ENCODE data around the gene ADAMTSL3. TPM values are rescaled to one million over a fixed set of nuclear protein-coding genes. Genes with fewer than 3 reads are reported as not detected.

ADAMTSL3 gene
- polyA plus RNA-seq, 1 donor from 2014 or later: 0.51 TPM

DNA sequence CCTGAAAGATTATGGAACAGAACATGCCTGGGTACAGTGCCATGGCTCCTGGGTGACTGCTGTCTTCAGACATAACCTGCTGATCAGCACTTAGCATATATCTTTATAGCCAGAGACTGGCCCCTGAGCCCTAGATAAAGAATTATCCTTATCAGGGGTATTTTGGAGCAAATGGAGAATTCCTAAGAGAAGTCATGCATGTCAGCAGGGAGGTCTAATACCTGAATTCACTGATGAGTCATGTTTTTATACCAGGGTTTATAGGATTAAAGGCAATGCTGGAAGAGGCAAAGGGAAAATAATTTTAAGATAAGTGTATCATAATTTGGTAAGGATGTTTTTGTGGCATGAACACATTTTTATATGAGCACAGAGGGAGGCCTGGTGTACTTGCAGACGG, 159.8 kb downstream of the ADAMTSL3 start:
- H3K4me3 ChIP-seq (ENCODE audit: low read length): no peak overlapping the region
- H3K27me3 ChIP-seq (ENCODE audit: insufficient read depth, low read depth, low read length): no peaks in the 10 kb centered on the region
- no peaks in the 10 kb centered on the region for H3K9me2 ChIP-seq (ENCODE audit: insufficient read depth, low read length)

DNA sequence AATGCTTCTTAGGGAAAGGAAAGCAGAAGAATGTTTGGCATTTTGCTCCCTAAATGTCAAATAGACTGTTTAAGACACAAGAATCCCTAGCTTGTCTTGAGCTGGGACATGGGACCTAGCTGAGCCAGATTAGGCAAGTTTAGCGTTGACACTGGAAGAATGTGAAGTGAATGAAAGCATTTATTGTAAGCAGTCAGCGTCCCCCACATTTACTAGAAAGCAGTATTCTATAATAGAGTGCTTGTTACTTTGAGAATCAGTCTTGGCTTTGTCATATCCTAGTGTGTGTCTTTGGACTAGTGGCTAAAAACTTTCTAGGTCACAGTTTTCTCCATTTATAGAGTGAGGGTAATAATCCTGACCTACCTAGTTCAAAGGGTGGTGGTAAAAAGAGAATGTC, 161.6 kb downstream of the ADAMTSL3 start:
- no peak overlapping the region for H3K27ac ChIP-seq (ENCODE audit: low read length)
- no peaks in the 10 kb centered on the region for H3K9me3 ChIP-seq (ENCODE audit: low read length)
- no peaks in the 10 kb centered on the region for H3K9me2 ChIP-seq (ENCODE audit: insufficient read depth, low read length)
- H3K36me3 ChIP-seq (ENCODE audit: insufficient read depth, low read length): no peaks in the 10 kb centered on the region
- H3K79me2 ChIP-seq (replicated peaks; ENCODE audit: insufficient read depth, low read length): no peaks in the 10 kb centered on the region
- no peak for TF ChIP-seq EP300 (conservative IDR thresholded peaks at IDR 0.05; ENCODE audit: poor library complexity, severe bottlenecking)
- no peak for TF ChIP-seq MXI1 (conservative IDR thresholded peaks at IDR 0.05; ENCODE audit: poor library complexity, severe bottlenecking)
- TF ChIP-seq, protein P1, sequence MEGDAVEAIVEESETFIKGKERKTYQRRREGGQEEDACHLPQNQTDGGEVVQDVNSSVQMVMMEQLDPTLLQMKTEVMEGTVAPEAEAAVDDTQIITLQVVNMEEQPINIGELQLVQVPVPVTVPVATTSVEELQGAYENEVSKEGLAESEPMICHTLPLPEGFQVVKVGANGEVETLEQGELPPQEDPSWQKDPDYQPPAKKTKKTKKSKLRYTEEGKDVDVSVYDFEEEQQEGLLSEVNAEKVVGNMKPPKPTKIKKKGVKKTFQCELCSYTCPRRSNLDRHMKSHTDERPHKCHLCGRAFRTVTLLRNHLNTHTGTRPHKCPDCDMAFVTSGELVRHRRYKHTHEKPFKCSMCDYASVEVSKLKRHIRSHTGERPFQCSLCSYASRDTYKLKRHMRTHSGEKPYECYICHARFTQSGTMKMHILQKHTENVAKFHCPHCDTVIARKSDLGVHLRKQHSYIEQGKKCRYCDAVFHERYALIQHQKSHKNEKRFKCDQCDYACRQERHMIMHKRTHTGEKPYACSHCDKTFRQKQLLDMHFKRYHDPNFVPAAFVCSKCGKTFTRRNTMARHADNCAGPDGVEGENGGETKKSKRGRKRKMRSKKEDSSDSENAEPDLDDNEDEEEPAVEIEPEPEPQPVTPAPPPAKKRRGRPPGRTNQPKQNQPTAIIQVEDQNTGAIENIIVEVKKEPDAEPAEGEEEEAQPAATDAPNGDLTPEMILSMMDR (IDR thresholded peaks at IDR 0.05; ENCODE audit: poor library complexity, severe bottlenecking): no peak
- TF ChIP-seq, protein P2, sequence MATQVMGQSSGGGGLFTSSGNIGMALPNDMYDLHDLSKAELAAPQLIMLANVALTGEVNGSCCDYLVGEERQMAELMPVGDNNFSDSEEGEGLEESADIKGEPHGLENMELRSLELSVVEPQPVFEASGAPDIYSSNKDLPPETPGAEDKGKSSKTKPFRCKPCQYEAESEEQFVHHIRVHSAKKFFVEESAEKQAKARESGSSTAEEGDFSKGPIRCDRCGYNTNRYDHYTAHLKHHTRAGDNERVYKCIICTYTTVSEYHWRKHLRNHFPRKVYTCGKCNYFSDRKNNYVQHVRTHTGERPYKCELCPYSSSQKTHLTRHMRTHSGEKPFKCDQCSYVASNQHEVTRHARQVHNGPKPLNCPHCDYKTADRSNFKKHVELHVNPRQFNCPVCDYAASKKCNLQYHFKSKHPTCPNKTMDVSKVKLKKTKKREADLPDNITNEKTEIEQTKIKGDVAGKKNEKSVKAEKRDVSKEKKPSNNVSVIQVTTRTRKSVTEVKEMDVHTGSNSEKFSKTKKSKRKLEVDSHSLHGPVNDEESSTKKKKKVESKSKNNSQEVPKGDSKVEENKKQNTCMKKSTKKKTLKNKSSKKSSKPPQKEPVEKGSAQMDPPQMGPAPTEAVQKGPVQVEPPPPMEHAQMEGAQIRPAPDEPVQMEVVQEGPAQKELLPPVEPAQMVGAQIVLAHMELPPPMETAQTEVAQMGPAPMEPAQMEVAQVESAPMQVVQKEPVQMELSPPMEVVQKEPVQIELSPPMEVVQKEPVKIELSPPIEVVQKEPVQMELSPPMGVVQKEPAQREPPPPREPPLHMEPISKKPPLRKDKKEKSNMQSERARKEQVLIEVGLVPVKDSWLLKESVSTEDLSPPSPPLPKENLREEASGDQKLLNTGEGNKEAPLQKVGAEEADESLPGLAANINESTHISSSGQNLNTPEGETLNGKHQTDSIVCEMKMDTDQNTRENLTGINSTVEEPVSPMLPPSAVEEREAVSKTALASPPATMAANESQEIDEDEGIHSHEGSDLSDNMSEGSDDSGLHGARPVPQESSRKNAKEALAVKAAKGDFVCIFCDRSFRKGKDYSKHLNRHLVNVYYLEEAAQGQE (IDR thresholded peaks at IDR 0.05; ENCODE audit: borderline replicate concordance): no peak
- TF ChIP-seq EZH2 (IDR thresholded peaks at IDR 0.05; ENCODE audit: borderline replicate concordance, insufficient read depth, low read length, poor library complexity, severe bottlenecking): no peak
- TF ChIP-seq RAD21 (conservative IDR thresholded peaks at IDR 0.05): no peak
- TF ChIP-seq TAF1 (IDR thresholded peaks at IDR 0.05; ENCODE audit: low read depth): no peak
- TF ChIP-seq SMC3 (conservative IDR thresholded peaks at IDR 0.05; ENCODE audit: poor library complexity): no peak
- no peak for TF ChIP-seq POLR2AphosphoS5 (IDR thresholded peaks at IDR 0.05)
- H4K20me1 ChIP-seq (ENCODE audit: insufficient read depth): no peaks in the 10 kb centered on the region
- H3F3A ChIP-seq (ENCODE audit: insufficient read depth, low read length, poor library complexity, severe bottlenecking): no peaks in the 10 kb centered on the region
- no peak overlapping the region for H3K4me2 ChIP-seq (ENCODE audit: low read length)
- H3K9ac ChIP-seq (ENCODE audit: low read length): no peak overlapping the region
- H2AFZ ChIP-seq (ENCODE audit: low read depth, low read length): no peak overlapping the region
- no peaks in the 10 kb centered on the region for H3K27me3 ChIP-seq (ENCODE audit: insufficient read depth, low read depth, low read length)
- no peak overlapping the region for H3K4me3 ChIP-seq (ENCODE audit: low read length)

More for the DNA sequence above, 159.8 kb downstream of the ADAMTSL3 start:
- Histone ChIP-seq H3K36me3 (ENCODE audit: insufficient read depth, low read length) (no peaks in the 10 kb centered on the region), H3K9me3 (ENCODE audit: low read length) (no peaks in the 10 kb centered on the region), H3K4me2 (ENCODE audit: low read length) (no peak overlapping the region), H3F3A (ENCODE audit: insufficient read depth, low read length, poor library complexity, severe bottlenecking) (no peaks in the 10 kb centered on the region), H3K9ac (ENCODE audit: low read length) (no peak overlapping the region), H3K27ac (ENCODE audit: low read length) (no peak overlapping the region), H4K20me1 (ENCODE audit: insufficient read depth) (no peaks in the 10 kb centered on the region), H2AFZ (ENCODE audit: low read depth, low read length) (no peak overlapping the region), H3K79me2 (replicated peaks; ENCODE audit: insufficient read depth, low read length) (no peaks in the 10 kb centered on the region)
- TF ChIP-seq, protein P2 (IDR thresholded peaks at IDR 0.05; ENCODE audit: borderline replicate concordance): no peak
- no peak for TF ChIP-seq POLR2AphosphoS5 (IDR thresholded peaks at IDR 0.05)
- no peak for TF ChIP-seq RAD21 (conservative IDR thresholded peaks at IDR 0.05)
- TF ChIP-seq EZH2 (IDR thresholded peaks at IDR 0.05; ENCODE audit: borderline replicate concordance, insufficient read depth, low read length, poor library complexity, severe bottlenecking): no peak
- TF ChIP-seq EP300 (conservative IDR thresholded peaks at IDR 0.05; ENCODE audit: poor library complexity, severe bottlenecking): no peak
- TF ChIP-seq TAF1 (IDR thresholded peaks at IDR 0.05; ENCODE audit: low read depth): no peak
- TF ChIP-seq MXI1 (conservative IDR thresholded peaks at IDR 0.05; ENCODE audit: poor library complexity, severe bottlenecking): no peak
- TF ChIP-seq SMC3 (conservative IDR thresholded peaks at IDR 0.05; ENCODE audit: poor library complexity): no peak
- TF ChIP-seq, protein P1 (IDR thresholded peaks at IDR 0.05; ENCODE audit: poor library complexity, severe bottlenecking): no peak

All from neural cell (in vitro differentiated cells).